Stimulated activated naive CD8-positive, alpha-beta T cell treated with anti-CD3 and anti-CD28 coated beads, Interleukin-15, Interleukin-2, amounts not matched to agents 100 U/mL and 50 U/mL, for 24 hours (primary cell): Measurements from ENCODE around the gene P2RY8.

Experiments
- ATAC-seq: fragments of 150-1000 bp; cut with Tn5 transposase; one replicate; pipeline ENCODE4 v1.10.0; 2021
- DNase-seq: peaks from one replicate; pipeline ENCODE4 v3.0.0; 2021

P2RY8 gene

DNA sequence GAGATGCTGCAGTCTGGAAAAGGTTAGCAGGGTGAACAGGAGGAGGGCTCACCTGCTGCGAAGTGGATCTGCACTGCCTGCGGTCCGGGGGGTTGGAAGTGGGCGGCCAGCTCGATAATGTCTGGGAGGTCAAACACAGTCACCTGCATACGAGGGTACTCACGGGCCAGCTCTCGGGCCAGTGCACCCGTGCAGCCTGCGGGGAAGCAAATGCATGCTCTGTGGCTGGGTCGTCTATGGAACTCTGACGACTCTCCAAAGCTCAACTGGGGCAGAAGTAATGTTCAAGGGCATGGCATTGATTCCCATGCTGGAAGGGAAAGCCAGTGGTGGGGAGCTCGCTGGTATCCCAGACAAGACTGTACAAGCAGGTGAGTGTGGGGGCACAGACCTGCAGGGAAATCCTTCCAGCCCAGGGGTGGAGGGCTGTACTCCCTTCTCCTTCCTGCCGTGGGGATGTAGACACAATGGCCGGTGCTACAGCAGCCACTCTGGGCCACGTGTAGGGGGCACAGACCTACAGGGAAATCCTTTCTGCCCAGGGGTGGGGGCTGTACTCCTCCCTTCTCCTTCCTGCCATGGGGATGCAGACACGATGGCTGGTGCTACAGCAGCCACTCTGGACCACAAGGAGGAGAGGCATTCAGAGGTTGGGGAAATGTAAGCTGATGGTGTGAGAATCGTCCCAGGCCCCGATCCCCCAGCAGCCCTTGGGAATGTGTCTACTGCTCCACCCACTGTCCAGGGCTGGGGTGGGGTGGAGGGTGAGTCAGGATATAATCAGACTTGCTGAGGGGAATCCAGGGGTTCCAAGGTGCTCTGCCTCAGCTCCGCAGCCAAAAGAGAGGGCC is 118.8 kb downstream of the P2RY8 start:
- DNase-seq = no peak
- ATAC-seq = no peak

- ATAC-seq = no peak
- no peak for DNase-seq
Measured at GRCh38 chrX:1416965-1417760, 119.8 kb downstream of the P2RY8 start.

DNA sequence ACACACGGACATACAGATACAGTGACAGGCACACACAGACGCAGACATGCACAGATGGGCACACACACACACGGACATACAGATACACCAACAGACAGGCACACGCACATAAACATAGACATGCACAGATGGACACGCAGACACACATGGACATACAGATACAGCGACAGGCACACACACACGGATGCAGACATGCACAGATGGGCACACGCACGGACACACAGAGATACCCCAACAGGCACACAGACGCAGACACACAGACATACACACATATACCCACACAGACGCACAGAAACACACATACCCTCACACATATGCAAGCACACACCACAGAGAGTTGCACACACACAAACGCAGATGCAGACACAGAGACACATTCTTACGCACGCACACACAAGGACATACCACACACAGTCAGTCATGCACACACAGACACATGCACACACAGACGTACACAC is 120.6 kb downstream of the P2RY8 start:
- no peak for ATAC-seq
- DNase-seq = no peak
